WTC11 (cell line): ENCODE measurements around the gene RPS6KA5. TPM values are rescaled to one million over a fixed set of nuclear protein-coding genes. Genes with fewer than 3 reads are reported as not detected.

ENCODE experiments used
- ATAC-seq: fragments of 200-7000 bp; cut with Tn5 transposase; 2 replicates; pipeline ENCODE4 v1.10.0; 2021; ENCODE audit warnings: mild to moderate bottlenecking, moderate library complexity
- CTCF ChIA-PET: fragments of 300-600 bp; sonication (Branson Sonifier 250); formaldehyde crosslinking; loops from one replicate; lab custom pipeline; 2021; ENCODE audit warnings: antibody characterized with exemption; lab: Charles Lee
- POLR2A ChIA-PET: fragments of 350-600 bp; sonication (Branson Sonifier 250); formaldehyde crosslinking; loops from one replicate; lab custom pipeline; 2021; ENCODE audit warnings: antibody characterized with exemption; lab: Charles Lee
- DNase-seq: peaks from one replicate; pipeline ENCODE4 v3.0.0; 2021; ENCODE audit warnings: low spot score
- H3K27ac Mint-ChIP-seq: 2 replicates; pipeline ENCODE4 v1.8.0; 2021; ENCODE audit warnings: mixed read lengths
- H3K27me3 Mint-ChIP-seq: 2 replicates; pipeline ENCODE4 v1.8.0; 2021; ENCODE audit warnings: low read depth, mild to moderate bottlenecking, moderate library complexity, mixed read lengths
- H3K36me3 Mint-ChIP-seq: 2 replicates; pipeline ENCODE4 v1.8.0; 2021; ENCODE audit warnings: mixed read lengths
- H3K4me1 Mint-ChIP-seq: 2 replicates; pipeline ENCODE4 v1.8.0; 2022; ENCODE audit warnings: mixed read lengths
- H3K4me3 Mint-ChIP-seq: 2 replicates; pipeline ENCODE4 v1.8.0; 2021; ENCODE audit warnings: mild to moderate bottlenecking, moderate library complexity, mixed read lengths
- H3K9me3 Mint-ChIP-seq: 2 replicates; pipeline ENCODE4 v1.8.0; 2021; ENCODE audit warnings: mixed read lengths
- ETV6 ChIP-seq: sonication (generic); formaldehyde crosslinking; IDR thresholded peaks from 2 replicates; pipeline ENCODE4 v1.8.1; 2022; ENCODE audit warnings: mild to moderate bottlenecking, missing genetic modification reagents
- FOXJ3 ChIP-seq: sonication (generic); formaldehyde crosslinking; IDR thresholded peaks from 2 replicates; pipeline ENCODE4 v1.9.0; 2021; ENCODE audit warnings: missing genetic modification reagents, mild to moderate bottlenecking, borderline replicate concordance
- GRHL2 ChIP-seq: fragments of 250-450 bp; sonication (Bioruptor Pico); IDR thresholded peaks from 2 replicates; pipeline ENCODE4 v1.8.0; 2022; ENCODE audit warnings: mild to moderate bottlenecking, moderate library complexity; ENCODE audit not compliant: insufficient replicate concordance, severe bottlenecking
- MXD4 ChIP-seq: fragments of 250-450 bp; sonication (Bioruptor Pico); IDR thresholded peaks from 2 replicates; pipeline ENCODE4 v1.8.0; 2021; ENCODE audit warnings: mild to moderate bottlenecking, moderate library complexity, borderline replicate concordance
- NFYB ChIP-seq: sonication (generic); formaldehyde crosslinking; conservative IDR thresholded peaks from 2 replicates; pipeline ENCODE4 v1.8.0; 2022; ENCODE audit warnings: low read depth, missing genetic modification reagents
- NR2C2 ChIP-seq: sonication (generic); formaldehyde crosslinking; IDR thresholded peaks from 2 replicates; pipeline ENCODE4 v1.8.0; 2022; ENCODE audit warnings: mild to moderate bottlenecking, missing genetic modification reagents
- PREB ChIP-seq: sonication (generic); formaldehyde crosslinking; IDR thresholded peaks from 2 replicates; pipeline ENCODE4 v1.8.1; 2022; ENCODE audit warnings: mild to moderate bottlenecking, missing genetic modification reagents, moderate library complexity, borderline replicate concordance
- ZBTB43 ChIP-seq: sonication (generic); formaldehyde crosslinking; IDR thresholded peaks from 2 replicates; pipeline ENCODE4 v1.8.1; 2023; ENCODE audit warnings: mild to moderate bottlenecking, missing genetic modification reagents
- ZNF138 ChIP-seq: sonication (generic); formaldehyde crosslinking; conservative IDR thresholded peaks from 2 replicates; pipeline ENCODE4 v1.8.1; 2022; ENCODE audit warnings: mild to moderate bottlenecking, moderate library complexity, missing genetic modification reagents
- total RNA-seq: library from RNA; stranded (reverse); gene quantifications from 3 replicates; pipeline ENCODE4 v1.2.3, GENCODE V29; 2021
- TF ChIP-seq, protein P1 (sequence below): sonication (generic); formaldehyde crosslinking; IDR thresholded peaks from 2 replicates; pipeline ENCODE4 v1.8.0; 2022; ENCODE audit warnings: mild to moderate bottlenecking, missing genetic modification reagents
- TF ChIP-seq, protein P2 (sequence below): fragments of 250-450 bp; sonication (Bioruptor Pico); conservative IDR thresholded peaks from 2 replicates; pipeline ENCODE4 v1.9.0; 2021; ENCODE audit warnings: mild to moderate bottlenecking
- TF ChIP-seq, protein P3 (sequence below): sonication (generic); formaldehyde crosslinking; IDR thresholded peaks from 2 replicates; pipeline ENCODE4 v1.8.1; 2022; ENCODE audit warnings: missing genetic modification reagents, borderline replicate concordance
- TF ChIP-seq, protein P4 (sequence below): sonication (generic); formaldehyde crosslinking; IDR thresholded peaks from 2 replicates; pipeline ENCODE4 v1.8.0; 2023; ENCODE audit warnings: mild to moderate bottlenecking, missing genetic modification reagents

The RPS6KA5 gene
- total RNA-seq, 1 experiment from 2014 or later: 5.2 TPM

DNA sequence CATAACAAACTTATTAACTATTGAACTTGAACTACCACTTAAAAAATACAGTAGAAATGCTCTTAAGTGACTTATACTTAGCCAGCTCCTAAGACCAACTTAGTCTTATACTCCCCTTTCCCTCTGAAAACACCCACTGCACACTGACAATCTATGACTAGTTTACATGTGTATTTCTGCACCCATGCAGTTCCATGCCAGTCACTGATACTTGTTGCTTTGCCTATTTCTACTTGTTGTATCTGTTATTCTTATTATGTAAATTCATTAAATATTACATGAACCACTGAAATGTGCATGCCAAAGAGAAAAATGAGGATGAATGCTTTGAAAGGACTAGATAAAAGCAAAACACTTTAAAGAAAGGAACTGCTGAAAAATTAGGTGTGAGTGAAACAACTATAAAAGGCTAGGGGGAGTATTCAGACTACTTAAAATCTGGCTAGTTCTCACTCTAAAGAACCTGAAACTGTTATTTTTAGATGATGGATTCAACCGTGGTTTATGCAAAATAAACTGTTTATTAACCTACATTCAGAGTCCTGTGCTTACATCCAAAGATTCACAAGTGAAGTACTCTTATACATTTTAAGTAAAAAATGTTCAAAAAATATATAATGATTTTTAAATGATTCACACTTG lies 74.7 kb downstream of the RPS6KA5 start:
- DNase-seq (no peak), ATAC-seq (no peak)
- Mint-ChIP-seq H3K36me3 (no peaks in the 10 kb centered on the region), H3K9me3 (no peaks in the 10 kb centered on the region), H3K27me3 (no peaks in the 10 kb centered on the region), H3K27ac (no peak overlapping the region), H3K4me1 (no peaks in the 10 kb centered on the region), H3K4me3 (no peak overlapping the region)
- ChIA-PET CTCF (no interaction called here), POLR2A (no interaction called here)
- TF ChIP-seq, protein P1, sequence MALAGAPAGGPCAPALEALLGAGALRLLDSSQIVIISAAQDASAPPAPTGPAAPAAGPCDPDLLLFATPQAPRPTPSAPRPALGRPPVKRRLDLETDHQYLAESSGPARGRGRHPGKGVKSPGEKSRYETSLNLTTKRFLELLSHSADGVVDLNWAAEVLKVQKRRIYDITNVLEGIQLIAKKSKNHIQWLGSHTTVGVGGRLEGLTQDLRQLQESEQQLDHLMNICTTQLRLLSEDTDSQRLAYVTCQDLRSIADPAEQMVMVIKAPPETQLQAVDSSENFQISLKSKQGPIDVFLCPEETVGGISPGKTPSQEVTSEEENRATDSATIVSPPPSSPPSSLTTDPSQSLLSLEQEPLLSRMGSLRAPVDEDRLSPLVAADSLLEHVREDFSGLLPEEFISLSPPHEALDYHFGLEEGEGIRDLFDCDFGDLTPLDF (CRISPR knock-in tag): no peak
- TF ChIP-seq, protein P2, sequence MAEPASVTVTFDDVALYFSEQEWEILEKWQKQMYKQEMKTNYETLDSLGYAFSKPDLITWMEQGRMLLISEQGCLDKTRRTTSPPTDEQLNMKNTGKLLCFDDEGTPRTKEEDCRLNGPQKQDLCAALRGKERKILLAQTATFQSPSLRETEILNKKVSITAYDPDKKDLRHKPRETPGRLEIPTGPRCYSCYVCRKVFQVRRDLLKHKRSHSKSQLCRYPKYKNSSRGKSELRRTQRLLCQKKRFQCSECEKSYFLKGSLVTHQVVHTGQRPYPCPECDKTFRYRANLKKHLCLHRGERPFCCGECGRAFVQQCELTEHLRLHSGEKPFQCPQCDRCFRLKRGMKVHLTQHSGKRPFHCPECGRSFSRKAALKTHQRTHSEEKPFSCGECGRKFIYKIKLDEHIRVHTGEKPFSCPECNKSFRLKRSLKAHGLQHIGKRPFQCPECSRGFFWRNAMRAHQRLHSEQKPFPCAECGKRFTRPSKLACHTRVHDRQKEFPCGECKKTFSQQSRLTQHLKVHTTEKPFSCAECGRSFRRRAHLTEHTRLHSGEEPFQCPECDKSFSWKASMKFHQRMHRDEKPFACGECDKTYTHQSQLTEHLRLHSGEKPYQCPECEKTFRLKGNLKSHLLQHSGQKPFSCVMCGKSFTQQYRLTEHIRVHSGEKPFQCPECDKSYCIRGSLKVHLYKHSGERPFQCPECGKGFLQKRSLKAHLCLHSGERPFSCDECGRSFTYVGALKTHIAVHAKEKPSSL (CRISPR knock-in tag): no peak
- TF ChIP-seq, protein P3, sequence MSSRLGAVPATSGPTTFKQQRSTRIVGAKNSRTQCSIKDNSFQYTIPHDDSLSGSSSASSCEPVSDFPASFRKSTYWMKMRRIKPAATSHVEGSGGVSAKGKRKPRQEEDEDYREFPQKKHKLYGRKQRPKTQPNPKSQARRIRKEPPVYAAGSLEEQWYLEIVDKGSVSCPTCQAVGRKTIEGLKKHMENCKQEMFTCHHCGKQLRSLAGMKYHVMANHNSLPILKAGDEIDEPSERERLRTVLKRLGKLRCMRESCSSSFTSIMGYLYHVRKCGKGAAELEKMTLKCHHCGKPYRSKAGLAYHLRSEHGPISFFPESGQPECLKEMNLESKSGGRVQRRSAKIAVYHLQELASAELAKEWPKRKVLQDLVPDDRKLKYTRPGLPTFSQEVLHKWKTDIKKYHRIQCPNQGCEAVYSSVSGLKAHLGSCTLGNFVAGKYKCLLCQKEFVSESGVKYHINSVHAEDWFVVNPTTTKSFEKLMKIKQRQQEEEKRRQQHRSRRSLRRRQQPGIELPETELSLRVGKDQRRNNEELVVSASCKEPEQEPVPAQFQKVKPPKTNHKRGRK: no peak
- TF ChIP-seq PREB (no peak), ZNF138 (CRISPR knock-in tag) (no peak)
- TF ChIP-seq, protein P4, sequence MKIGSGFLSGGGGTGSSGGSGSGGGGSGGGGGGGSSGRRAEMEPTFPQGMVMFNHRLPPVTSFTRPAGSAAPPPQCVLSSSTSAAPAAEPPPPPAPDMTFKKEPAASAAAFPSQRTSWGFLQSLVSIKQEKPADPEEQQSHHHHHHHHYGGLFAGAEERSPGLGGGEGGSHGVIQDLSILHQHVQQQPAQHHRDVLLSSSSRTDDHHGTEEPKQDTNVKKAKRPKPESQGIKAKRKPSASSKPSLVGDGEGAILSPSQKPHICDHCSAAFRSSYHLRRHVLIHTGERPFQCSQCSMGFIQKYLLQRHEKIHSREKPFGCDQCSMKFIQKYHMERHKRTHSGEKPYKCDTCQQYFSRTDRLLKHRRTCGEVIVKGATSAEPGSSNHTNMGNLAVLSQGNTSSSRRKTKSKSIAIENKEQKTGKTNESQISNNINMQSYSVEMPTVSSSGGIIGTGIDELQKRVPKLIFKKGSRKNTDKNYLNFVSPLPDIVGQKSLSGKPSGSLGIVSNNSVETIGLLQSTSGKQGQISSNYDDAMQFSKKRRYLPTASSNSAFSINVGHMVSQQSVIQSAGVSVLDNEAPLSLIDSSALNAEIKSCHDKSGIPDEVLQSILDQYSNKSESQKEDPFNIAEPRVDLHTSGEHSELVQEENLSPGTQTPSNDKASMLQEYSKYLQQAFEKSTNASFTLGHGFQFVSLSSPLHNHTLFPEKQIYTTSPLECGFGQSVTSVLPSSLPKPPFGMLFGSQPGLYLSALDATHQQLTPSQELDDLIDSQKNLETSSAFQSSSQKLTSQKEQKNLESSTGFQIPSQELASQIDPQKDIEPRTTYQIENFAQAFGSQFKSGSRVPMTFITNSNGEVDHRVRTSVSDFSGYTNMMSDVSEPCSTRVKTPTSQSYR: no peak

DNA sequence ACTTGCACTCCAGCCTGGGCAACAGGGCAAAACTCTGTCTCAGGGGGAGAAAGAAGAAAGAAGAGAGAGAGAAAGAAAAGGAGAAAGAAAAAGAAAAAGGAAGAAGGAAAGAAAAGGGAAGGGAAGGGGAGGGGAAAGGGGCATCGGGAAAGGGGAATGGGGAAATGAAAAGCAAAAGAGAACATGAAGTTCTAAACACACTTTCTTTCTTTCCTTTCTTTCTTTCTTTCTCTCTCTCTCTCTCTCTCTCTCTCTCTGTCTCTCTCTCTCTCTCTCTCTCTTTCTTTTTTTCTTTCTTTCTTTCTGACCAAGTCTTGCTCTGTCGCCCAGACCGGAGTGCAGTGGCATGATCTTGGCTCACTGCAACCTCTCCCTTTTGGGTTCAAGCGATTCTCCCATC lies 76.9 kb downstream of the RPS6KA5 start:
- no peak overlapping the region; the same call in 1 of the 2 replicates for H3K27ac Mint-ChIP-seq
- DNase-seq (no peak), ATAC-seq (no peak)
- H3K4me1 Mint-ChIP-seq: no peaks in the 10 kb centered on the region
- POLR2A ChIA-PET: no interaction called here
- no peaks in the 10 kb centered on the region for H3K36me3 Mint-ChIP-seq
- TF ChIP-seq MXD4 (CRISPR knock-in tag): no peak
- no peak for TF ChIP-seq GRHL2 (CRISPR knock-in tag)
- TF ChIP-seq FOXJ3 (CRISPR knock-in tag): no peak
- TF ChIP-seq ETV6 (CRISPR knock-in tag): no peak
- TF ChIP-seq ZBTB43 (CRISPR knock-in tag): no peak
- no peak for TF ChIP-seq NFYB (CRISPR knock-in tag)
- TF ChIP-seq ZNF138 (CRISPR knock-in tag): no peak
- TF ChIP-seq NR2C2: no peak
- H3K27me3 Mint-ChIP-seq: no peaks in the 10 kb centered on the region
- no peak overlapping the region for H3K4me3 Mint-ChIP-seq
- H3K9me3 Mint-ChIP-seq: no peaks in the 10 kb centered on the region
- CTCF ChIA-PET: no interaction called here
